ENCODE results near the gene UBE2U.

GRCh38 chr1:64215576-64215975 lies 12.2 kb downstream of the UBE2U start:
- TF ChIP-seq, protein P1, sequence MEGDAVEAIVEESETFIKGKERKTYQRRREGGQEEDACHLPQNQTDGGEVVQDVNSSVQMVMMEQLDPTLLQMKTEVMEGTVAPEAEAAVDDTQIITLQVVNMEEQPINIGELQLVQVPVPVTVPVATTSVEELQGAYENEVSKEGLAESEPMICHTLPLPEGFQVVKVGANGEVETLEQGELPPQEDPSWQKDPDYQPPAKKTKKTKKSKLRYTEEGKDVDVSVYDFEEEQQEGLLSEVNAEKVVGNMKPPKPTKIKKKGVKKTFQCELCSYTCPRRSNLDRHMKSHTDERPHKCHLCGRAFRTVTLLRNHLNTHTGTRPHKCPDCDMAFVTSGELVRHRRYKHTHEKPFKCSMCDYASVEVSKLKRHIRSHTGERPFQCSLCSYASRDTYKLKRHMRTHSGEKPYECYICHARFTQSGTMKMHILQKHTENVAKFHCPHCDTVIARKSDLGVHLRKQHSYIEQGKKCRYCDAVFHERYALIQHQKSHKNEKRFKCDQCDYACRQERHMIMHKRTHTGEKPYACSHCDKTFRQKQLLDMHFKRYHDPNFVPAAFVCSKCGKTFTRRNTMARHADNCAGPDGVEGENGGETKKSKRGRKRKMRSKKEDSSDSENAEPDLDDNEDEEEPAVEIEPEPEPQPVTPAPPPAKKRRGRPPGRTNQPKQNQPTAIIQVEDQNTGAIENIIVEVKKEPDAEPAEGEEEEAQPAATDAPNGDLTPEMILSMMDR (conservative IDR thresholded peaks at IDR 0.05; ENCODE audit: low read depth in 2 of 2) = no peak
- no peak for TF ChIP-seq REST (IDR thresholded peaks at IDR 0.05; ENCODE audit: unreplicated experiment)
- no peak for TF ChIP-seq POLR2AphosphoS5 (IDR thresholded peaks at IDR 0.05; ENCODE audit: low read depth)
- TF ChIP-seq CREB1 (CRISPR knock-in tag; IDR thresholded peaks at IDR 0.05; ENCODE audit: low read depth) = no peak
- TF ChIP-seq JUNB (IDR thresholded peaks at IDR 0.05; ENCODE audit: unreplicated experiment) = no peak
- TF ChIP-seq EZH2 (IDR thresholded peaks at IDR 0.05; ENCODE audit: low read depth, unreplicated experiment) = no peak
- no peak for TF ChIP-seq EZH2phosphoT487 (IDR thresholded peaks at IDR 0.05; ENCODE audit: unreplicated experiment)
- TF ChIP-seq STAT1 (IDR thresholded peaks at IDR 0.05; ENCODE audit: unreplicated experiment) = no peak
- no peak for TF ChIP-seq ZNF462 (CRISPR knock-in tag; IDR thresholded peaks at IDR 0.05)
- TF ChIP-seq, protein P2, sequence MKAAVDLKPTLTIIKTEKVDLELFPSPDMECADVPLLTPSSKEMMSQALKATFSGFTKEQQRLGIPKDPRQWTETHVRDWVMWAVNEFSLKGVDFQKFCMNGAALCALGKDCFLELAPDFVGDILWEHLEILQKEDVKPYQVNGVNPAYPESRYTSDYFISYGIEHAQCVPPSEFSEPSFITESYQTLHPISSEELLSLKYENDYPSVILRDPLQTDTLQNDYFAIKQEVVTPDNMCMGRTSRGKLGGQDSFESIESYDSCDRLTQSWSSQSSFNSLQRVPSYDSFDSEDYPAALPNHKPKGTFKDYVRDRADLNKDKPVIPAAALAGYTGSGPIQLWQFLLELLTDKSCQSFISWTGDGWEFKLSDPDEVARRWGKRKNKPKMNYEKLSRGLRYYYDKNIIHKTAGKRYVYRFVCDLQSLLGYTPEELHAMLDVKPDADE (IDR thresholded peaks at IDR 0.05) = no peak
- no peak for TF ChIP-seq ZNF331 (CRISPR knock-in tag; IDR thresholded peaks at IDR 0.05; ENCODE audit: low read depth)

Data from GM23338 (cell line).